ENCODE data around the gene PCCA.
A peak's percentile ranks its signal among the peaks of the same experiment; 100 is the strongest.

Gene PCCA

GRCh38 chr13:100473501-100474044 lies 384.7 kb downstream of the PCCA start:
- Histone ChIP-seq H3K9me3 (ENCODE audit: control insufficient read depth, low read length) (no peaks in the 10 kb centered on the region), H3K4me1 (ENCODE audit: control insufficient read depth, insufficient read depth, low read length) (no peaks in the 10 kb centered on the region), H3K9ac (ENCODE audit: low read length) (no peak overlapping the region), H3K27me3 (replicated peaks; ENCODE audit: control insufficient read depth, insufficient read depth, low read length) (no peaks in the 10 kb centered on the region), H3K36me3 (ENCODE audit: control insufficient read depth, insufficient read depth, low read length, severe bottlenecking) (no peaks in the 10 kb centered on the region), H3K4me3 (ENCODE audit: low read length) (no peak overlapping the region)
- DNase-seq (ENCODE audit: low read depth) = no peak

GRCh38 chr13:100476963-100477362 lies 388.1 kb downstream of the PCCA start:
- no peaks in the 10 kb centered on the region for H3K27me3 ChIP-seq (replicated peaks; ENCODE audit: control insufficient read depth, insufficient read depth, low read length)

GRCh38 chr13:100478107-100478809 lies 389.4 kb downstream of the PCCA start:
- no peaks in the 10 kb centered on the region for H3K36me3 ChIP-seq (ENCODE audit: control insufficient read depth, insufficient read depth, low read length, severe bottlenecking)
- no peak overlapping the region for H3K4me3 ChIP-seq (ENCODE audit: low read length)
- H3K9ac ChIP-seq (ENCODE audit: low read length) = no peak overlapping the region

More at GRCh38 chr13:100476963-100477362, 388.1 kb downstream of the PCCA start:
- no peaks in the 10 kb centered on the region for H3K36me3 ChIP-seq (ENCODE audit: control insufficient read depth, insufficient read depth, low read length, severe bottlenecking)
- H3K4me1 ChIP-seq (ENCODE audit: control insufficient read depth, insufficient read depth, low read length) = no peaks in the 10 kb centered on the region
- H3K9ac ChIP-seq (ENCODE audit: low read length) = no peak overlapping the region
- H3K4me3 ChIP-seq (ENCODE audit: low read length) = no peak overlapping the region
- DNase-seq (ENCODE audit: low read depth) = no peak
- H3K9me3 ChIP-seq (ENCODE audit: control insufficient read depth, low read length) = no peaks in the 10 kb centered on the region

GRCh38 chr13:100480676-100481075 lies 391.8 kb downstream of the PCCA start:
- no peaks in the 10 kb centered on the region for H3K9me3 ChIP-seq (ENCODE audit: control insufficient read depth, low read length)
- no peak overlapping the region for H3K9ac ChIP-seq (ENCODE audit: low read length)
- no peaks in the 10 kb centered on the region for H3K4me1 ChIP-seq (ENCODE audit: control insufficient read depth, insufficient read depth, low read length)
- H3K27me3 ChIP-seq (replicated peaks; ENCODE audit: control insufficient read depth, insufficient read depth, low read length) = no peaks in the 10 kb centered on the region
- DNase-seq (ENCODE audit: low read depth) = no peak
- no peak overlapping the region for H3K4me3 ChIP-seq (ENCODE audit: low read length)
- no peaks in the 10 kb centered on the region for H3K36me3 ChIP-seq (ENCODE audit: control insufficient read depth, insufficient read depth, low read length, severe bottlenecking)

More at GRCh38 chr13:100478107-100478809, 389.4 kb downstream of the PCCA start:
- no peaks in the 10 kb centered on the region for H3K4me1 ChIP-seq (ENCODE audit: control insufficient read depth, insufficient read depth, low read length)
- H3K27me3 ChIP-seq (replicated peaks; ENCODE audit: control insufficient read depth, insufficient read depth, low read length) = no peaks in the 10 kb centered on the region
- H3K9me3 ChIP-seq (ENCODE audit: control insufficient read depth, low read length) = no peaks in the 10 kb centered on the region
- no peak for DNase-seq (ENCODE audit: low read depth)

- no peak for DNase-seq (ENCODE audit: low read depth)
- H3K9me3 ChIP-seq (ENCODE audit: control insufficient read depth, low read length) = no peaks in the 10 kb centered on the region
- H3K9ac ChIP-seq (ENCODE audit: low read length) = no peak overlapping the region
- no peaks in the 10 kb centered on the region for H3K4me1 ChIP-seq (ENCODE audit: control insufficient read depth, insufficient read depth, low read length)
- no peaks in the 10 kb centered on the region for H3K27me3 ChIP-seq (replicated peaks; ENCODE audit: control insufficient read depth, insufficient read depth, low read length)
- no peak overlapping the region for H3K4me3 ChIP-seq (ENCODE audit: low read length)
- no peaks in the 10 kb centered on the region for H3K36me3 ChIP-seq (ENCODE audit: control insufficient read depth, insufficient read depth, low read length, severe bottlenecking)
Observed at GRCh38 chr13:100483139-100483538, 394.2 kb downstream of the PCCA start.

- Histone ChIP-seq H3K4me1 (ENCODE audit: control insufficient read depth, insufficient read depth, low read length) (no peaks in the 10 kb centered on the region), H3K9ac (ENCODE audit: low read length) (no peak overlapping the region), H3K4me3 (ENCODE audit: low read length) (no peak overlapping the region), H3K9me3 (ENCODE audit: control insufficient read depth, low read length) (no peaks in the 10 kb centered on the region), H3K36me3 (ENCODE audit: control insufficient read depth, insufficient read depth, low read length, severe bottlenecking) (no peaks in the 10 kb centered on the region), H3K27me3 (replicated peaks; ENCODE audit: control insufficient read depth, insufficient read depth, low read length) (no peaks in the 10 kb centered on the region)
- no peak for DNase-seq (ENCODE audit: low read depth)
Observed at GRCh38 chr13:100483841-100484381, 395.0 kb downstream of the PCCA start.

- H3K9ac ChIP-seq (ENCODE audit: low read length) = no peak overlapping the region
- DNase-seq (ENCODE audit: low read depth) = no peak
- H3K4me3 ChIP-seq (ENCODE audit: low read length) = no peak overlapping the region
- no peaks in the 10 kb centered on the region for H3K36me3 ChIP-seq (ENCODE audit: control insufficient read depth, insufficient read depth, low read length, severe bottlenecking)
- no peaks in the 10 kb centered on the region for H3K9me3 ChIP-seq (ENCODE audit: control insufficient read depth, low read length)
- peaks cover 5% of the 10 kb centered on the region for H3K4me1 ChIP-seq (ENCODE audit: control insufficient read depth, insufficient read depth, low read length)
- H3K27me3 ChIP-seq (replicated peaks; ENCODE audit: control insufficient read depth, insufficient read depth, low read length) = no peaks in the 10 kb centered on the region
Observed at GRCh38 chr13:100484702-100485101, 395.8 kb downstream of the PCCA start.

GRCh38 chr13:100485265-100485664 lies 396.4 kb downstream of the PCCA start:
- Histone ChIP-seq H3K4me3 (ENCODE audit: low read length) (no peak overlapping the region), H3K27me3 (replicated peaks; ENCODE audit: control insufficient read depth, insufficient read depth, low read length) (no peaks in the 10 kb centered on the region), H3K9me3 (ENCODE audit: control insufficient read depth, low read length) (no peaks in the 10 kb centered on the region), H3K36me3 (ENCODE audit: control insufficient read depth, insufficient read depth, low read length, severe bottlenecking) (no peaks in the 10 kb centered on the region), H3K9ac (ENCODE audit: low read length) (no peak overlapping the region), H3K4me1 (ENCODE audit: control insufficient read depth, insufficient read depth, low read length) (peaks cover 6% of the 10 kb centered on the region)
- no peak for DNase-seq (ENCODE audit: low read depth)

- Histone ChIP-seq H3K36me3 (ENCODE audit: control insufficient read depth, insufficient read depth, low read length, severe bottlenecking) (no peaks in the 10 kb centered on the region), H3K27me3 (replicated peaks; ENCODE audit: control insufficient read depth, insufficient read depth, low read length) (no peaks in the 10 kb centered on the region), H3K4me1 (ENCODE audit: control insufficient read depth, insufficient read depth, low read length) (peaks cover 26% of the 10 kb centered on the region), H3K9ac (ENCODE audit: low read length) (no peak overlapping the region), H3K4me3 (ENCODE audit: low read length) (no peak overlapping the region), H3K9me3 (ENCODE audit: control insufficient read depth, low read length) (no peaks in the 10 kb centered on the region)
- no peak for DNase-seq (ENCODE audit: low read depth)
Observed at GRCh38 chr13:100490692-100491091, 401.8 kb downstream of the PCCA start.

- peak; percentile 25 for DNase-seq (ENCODE audit: low read depth)
- Histone ChIP-seq H3K4me1 (ENCODE audit: control insufficient read depth, insufficient read depth, low read length) (peaks cover 31% of the 10 kb centered on the region), H3K9ac (ENCODE audit: low read length) (no peak overlapping the region), H3K9me3 (ENCODE audit: control insufficient read depth, low read length) (no peaks in the 10 kb centered on the region), H3K4me3 (ENCODE audit: low read length) (no peak overlapping the region), H3K27me3 (replicated peaks; ENCODE audit: control insufficient read depth, insufficient read depth, low read length) (no peaks in the 10 kb centered on the region), H3K36me3 (ENCODE audit: control insufficient read depth, insufficient read depth, low read length, severe bottlenecking) (no peaks in the 10 kb centered on the region)
Observed at GRCh38 chr13:100491164-100491842, 402.4 kb downstream of the PCCA start.

- Histone ChIP-seq H3K4me1 (ENCODE audit: control insufficient read depth, insufficient read depth, low read length) (peaks cover 31% of the 10 kb centered on the region), H3K4me3 (ENCODE audit: low read length) (no peak overlapping the region), H3K9ac (ENCODE audit: low read length) (no peak overlapping the region), H3K27me3 (replicated peaks; ENCODE audit: control insufficient read depth, insufficient read depth, low read length) (no peaks in the 10 kb centered on the region), H3K36me3 (ENCODE audit: control insufficient read depth, insufficient read depth, low read length, severe bottlenecking) (no peaks in the 10 kb centered on the region), H3K9me3 (ENCODE audit: control insufficient read depth, low read length) (no peaks in the 10 kb centered on the region)
- DNase-seq (ENCODE audit: low read depth) = no peak
Observed at GRCh38 chr13:100493418-100493817, 404.5 kb downstream of the PCCA start.
